HCT116 (cell line): ENCODE results near the gene SPHKAP. TPM values are rescaled to one million over a fixed set of nuclear protein-coding genes. Genes with fewer than 3 reads are reported as not detected.

Experiments used
- ATAC-seq: fragments of 200-7000 bp; cut with Tn5 transposase; 2 replicates; pipeline ENCODE4 v1.9.1; 2020; ENCODE audit warnings: mild to moderate bottlenecking, moderate library complexity
- BruUV-seq: library from RNA; stranded (reverse); fragments of 400-500 nt; replicated peaks from 2 replicates; lab custom pipeline; 2021; lab: Mats Ljungman, UMichigan
- CTCF ChIA-PET: fragments of 300-600 bp; sonication (Branson Sonifier 250); formaldehyde crosslinking; loops from one replicate; lab custom pipeline; 2021; ENCODE audit warnings: antibody characterized with exemption; lab: Charles Lee
- POLR2A ChIA-PET: fragments of 300-600, 350-600 bp; sonication (Branson Sonifier 250); formaldehyde crosslinking; loops from one replicate; lab custom pipeline; 2021; ENCODE audit warnings: antibody characterized with exemption; lab: Charles Lee
- RAD21 ChIA-PET, 2 experiments: fragments of 300-600 bp; sonication (Branson Sonifier 250); formaldehyde crosslinking; loops; one replicate each; lab custom pipeline; 2023; ENCODE audit warnings: low total read pairs in 2 of 2; ENCODE audit not compliant: uncharacterized antibody in 2 of 2, unreplicated experiment in 2 of 2, low non-redundant PET in 1 of 2; lab: Charles Lee
- DNase-seq: peaks from one replicate; pipeline ENCODE4 v3.0.0-alpha.2; 2010; ENCODE audit warnings: low read depth, low spot score
- H2AFZ ChIP-seq: fragments of 200-600 bp; shearing (Covaris generic), sonication (generic); 2 replicates; pipeline ENCODE4 v1.6.1; 2017; ENCODE audit warnings: low read depth, mixed run types, mixed read lengths, antibody characterized with exemption, low read length; ENCODE audit not compliant: poor library complexity, severe bottlenecking
- H3K27ac ChIP-seq: 2 replicates; pipeline ENCODE4 v1.5.1; 2012; ENCODE audit warnings: low read depth, low read length
- H3K27me3 ChIP-seq: fragments of 200-600 bp; sonication (generic); 2 replicates; pipeline ENCODE4 v1.6.1; 2016; ENCODE audit warnings: mixed run types, low read length, mixed read lengths; ENCODE audit not compliant: insufficient read depth
- H3K36me3 ChIP-seq, 2 experiments: fragments of 200-500 bp in 1 of 2; fragments of 200-600 bp in 1 of 2; sonication (Bioruptor generic) in 1 of 2; sonication (generic) in 1 of 2; 2 replicates each; pipeline versions ENCODE4 v1.5.1 to v1.6.1; 2014 to 2016; ENCODE audit warnings: low read length in 2 of 2, inconsistent platforms in 1 of 2, mixed read lengths in 1 of 2, mixed run types in 1 of 2; ENCODE audit not compliant: insufficient read depth in 2 of 2, control insufficient read depth in 1 of 2
- H3K4me1 ChIP-seq, 2 experiments: fragments of 200-600 bp in 1 of 2; sonication (generic) in 1 of 2; 2 replicates each; pipeline versions ENCODE4 v1.5.1 to v1.6.1; 2012 to 2017; ENCODE audit warnings: low read length in 2 of 2, inconsistent platforms in 1 of 2, mild to moderate bottlenecking in 1 of 2, mixed read lengths in 1 of 2, mixed run types in 1 of 2, moderate library complexity in 1 of 2; ENCODE audit not compliant: insufficient read depth in 2 of 2, control insufficient read depth in 1 of 2
- H3K4me2 ChIP-seq: fragments of 200-600 bp; sonication (generic); 2 replicates; pipeline ENCODE4 v1.6.1; 2017; ENCODE audit warnings: mixed run types, low read length, mixed read lengths
- H3K4me3 ChIP-seq, 2 experiments: fragments of 200-600 bp in 1 of 2; sonication (generic) in 1 of 2; replicated peaks in 1 of 2; 2 replicates each; pipeline ENCODE4 v1.5.1; 2011 to 2016; ENCODE audit warnings: low read length in 2 of 2, control low read depth in 1 of 2, low read depth in 1 of 2, mild to moderate bottlenecking in 1 of 2, mixed read lengths in 1 of 2, mixed run types in 1 of 2
- H3K79me2 ChIP-seq: fragments of 200-600 bp; sonication (generic); 2 replicates; pipeline ENCODE4 v1.6.1; 2017; ENCODE audit warnings: mild to moderate bottlenecking, mixed run types, low read length, moderate library complexity, mixed read lengths; ENCODE audit not compliant: insufficient read depth
- H3K9ac ChIP-seq: fragments of 200-600 bp; sonication (generic); 2 replicates; pipeline ENCODE4 v1.6.1; 2016; ENCODE audit warnings: low read length, mixed read lengths
- H3K9me2 ChIP-seq: fragments of 200-600 bp; sonication (generic), shearing (Covaris generic); 2 replicates; pipeline ENCODE4 v1.6.1; 2017; ENCODE audit warnings: mixed run types, mild to moderate bottlenecking, moderate library complexity; ENCODE audit not compliant: insufficient read depth
- H3K9me3 ChIP-seq, 2 experiments: fragments of 200-500 bp in 1 of 2; fragments of 200-600 bp in 1 of 2; sonication (Bioruptor generic) in 1 of 2; sonication (generic) in 1 of 2; 2 replicates each; pipeline ENCODE4 v1.6.1; 2014 to 2017; ENCODE audit warnings: low read length in 2 of 2, mixed read lengths in 2 of 2, inconsistent platforms in 1 of 2, low read depth in 1 of 2, mild to moderate bottlenecking in 1 of 2, mixed run types in 1 of 2, moderate library complexity in 1 of 2; ENCODE audit not compliant: control insufficient read depth in 1 of 2, insufficient read depth in 1 of 2
- H4K20me1 ChIP-seq: fragments of 200-600 bp; sonication (generic), shearing (Covaris generic); 2 replicates; pipeline ENCODE4 v1.6.1; 2017; ENCODE audit warnings: mixed run types, mild to moderate bottlenecking, moderate library complexity; ENCODE audit not compliant: insufficient read depth
- CBX3 ChIP-seq: IDR thresholded peaks from 2 replicates; pipeline ENCODE4 v1.6.1; 2012; ENCODE audit warnings: low read depth
- CEBPB ChIP-seq: IDR thresholded peaks from 2 replicates; pipeline ENCODE4 v1.6.1; 2012; ENCODE audit warnings: low read depth
- EGR1 ChIP-seq: IDR thresholded peaks from 2 replicates; pipeline ENCODE4 v1.6.1; 2012; ENCODE audit warnings: low read depth
- EZH2 ChIP-seq: fragments of 200-600 bp; sonication (generic); IDR thresholded peaks from 2 replicates; pipeline ENCODE4 v1.6.1; 2017; ENCODE audit warnings: antibody characterized with exemption, mixed run types
- EZH2phosphoT487 ChIP-seq: fragments of 200-600 bp; IDR thresholded peaks from 2 replicates; pipeline ENCODE4 v1.6.1; 2018; ENCODE audit warnings: antibody characterized with exemption, borderline replicate concordance
- FOSL1 ChIP-seq: IDR thresholded peaks from 2 replicates; pipeline ENCODE4 v1.6.1; 2012; ENCODE audit warnings: low read depth
- JUND ChIP-seq: IDR thresholded peaks from 2 replicates; pipeline ENCODE4 v1.6.1; 2012
- POLR2A ChIP-seq: IDR thresholded peaks from 2 replicates; pipeline ENCODE4 v1.7.0; 2011; ENCODE audit warnings: borderline replicate concordance; ENCODE audit not compliant: insufficient read depth, insufficient read length; ENCODE audit errors: extremely low read depth
- POLR2AphosphoS5 ChIP-seq: IDR thresholded peaks from 2 replicates; pipeline ENCODE4 v1.6.1; 2011; ENCODE audit warnings: mild to moderate bottlenecking, low read depth, low read length, moderate library complexity
- RAD21 ChIP-seq: IDR thresholded peaks from 2 replicates; pipeline ENCODE4 v1.6.1; 2012; ENCODE audit warnings: low read depth, mild to moderate bottlenecking
- SIN3A ChIP-seq: IDR thresholded peaks from 2 replicates; pipeline ENCODE4 v1.6.1; 2012; ENCODE audit warnings: low read depth
- SP1 ChIP-seq: IDR thresholded peaks from 2 replicates; pipeline ENCODE4 v1.6.1; 2012; ENCODE audit warnings: low read depth
- TCF7L2 ChIP-seq: IDR thresholded peaks from 2 replicates; pipeline ENCODE4 v1.7.0; 2011; ENCODE audit warnings: borderline replicate concordance, inconsistent platforms; ENCODE audit not compliant: insufficient read depth, insufficient read length; ENCODE audit errors: extremely low read depth
- ZFX ChIP-seq: fragments of 450-650 bp; IDR thresholded peaks from 2 replicates; pipeline ENCODE4 v1.6.1; 2017
- intact Hi-C: fragments of 100-400 bp; cut with micrococcal nuclease; formaldehyde crosslinking; loops from 2 replicates; pipeline ENCODE4 v1.10.0; 2022
- total RNA-seq: library from RNA; stranded (reverse); gene quantifications from one replicate; pipeline ENCODE4 v1.2.1, GENCODE V29; 2021; ENCODE audit not compliant: unreplicated experiment
- TF ChIP-seq, protein P1 (sequence below): IDR thresholded peaks from 2 replicates; pipeline ENCODE4 v1.6.1; 2012; ENCODE audit warnings: low read depth
- TF ChIP-seq, protein P2 (sequence below): IDR thresholded peaks from 2 replicates; pipeline ENCODE4 v1.6.1; 2012
- TF ChIP-seq, protein P3 (sequence below): IDR thresholded peaks from 2 replicates; pipeline ENCODE4 v1.6.1; 2012

SPHKAP gene
- total RNA-seq, 1 experiment from 2014 or later, result not detected

DNA sequence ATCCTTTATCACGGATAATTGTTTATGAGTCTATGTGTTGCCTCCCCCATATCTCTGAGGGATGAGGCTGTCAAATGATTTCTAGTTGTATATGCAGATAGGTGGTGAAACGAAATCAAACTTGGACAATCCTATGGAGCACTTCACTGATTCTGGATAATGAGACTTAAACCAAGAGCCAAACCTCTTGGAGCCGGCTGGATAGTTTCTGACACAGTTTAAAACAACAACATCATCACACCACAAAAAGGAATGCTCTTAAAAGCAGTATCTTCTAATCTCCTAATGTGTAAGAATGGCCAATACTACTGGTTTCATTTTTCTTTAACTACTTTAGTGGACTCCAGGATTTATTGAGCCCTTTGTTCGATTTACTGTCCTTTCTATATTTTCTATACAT lies 36.5 kb downstream of the SPHKAP start (continued):
- TF ChIP-seq, protein P1, sequence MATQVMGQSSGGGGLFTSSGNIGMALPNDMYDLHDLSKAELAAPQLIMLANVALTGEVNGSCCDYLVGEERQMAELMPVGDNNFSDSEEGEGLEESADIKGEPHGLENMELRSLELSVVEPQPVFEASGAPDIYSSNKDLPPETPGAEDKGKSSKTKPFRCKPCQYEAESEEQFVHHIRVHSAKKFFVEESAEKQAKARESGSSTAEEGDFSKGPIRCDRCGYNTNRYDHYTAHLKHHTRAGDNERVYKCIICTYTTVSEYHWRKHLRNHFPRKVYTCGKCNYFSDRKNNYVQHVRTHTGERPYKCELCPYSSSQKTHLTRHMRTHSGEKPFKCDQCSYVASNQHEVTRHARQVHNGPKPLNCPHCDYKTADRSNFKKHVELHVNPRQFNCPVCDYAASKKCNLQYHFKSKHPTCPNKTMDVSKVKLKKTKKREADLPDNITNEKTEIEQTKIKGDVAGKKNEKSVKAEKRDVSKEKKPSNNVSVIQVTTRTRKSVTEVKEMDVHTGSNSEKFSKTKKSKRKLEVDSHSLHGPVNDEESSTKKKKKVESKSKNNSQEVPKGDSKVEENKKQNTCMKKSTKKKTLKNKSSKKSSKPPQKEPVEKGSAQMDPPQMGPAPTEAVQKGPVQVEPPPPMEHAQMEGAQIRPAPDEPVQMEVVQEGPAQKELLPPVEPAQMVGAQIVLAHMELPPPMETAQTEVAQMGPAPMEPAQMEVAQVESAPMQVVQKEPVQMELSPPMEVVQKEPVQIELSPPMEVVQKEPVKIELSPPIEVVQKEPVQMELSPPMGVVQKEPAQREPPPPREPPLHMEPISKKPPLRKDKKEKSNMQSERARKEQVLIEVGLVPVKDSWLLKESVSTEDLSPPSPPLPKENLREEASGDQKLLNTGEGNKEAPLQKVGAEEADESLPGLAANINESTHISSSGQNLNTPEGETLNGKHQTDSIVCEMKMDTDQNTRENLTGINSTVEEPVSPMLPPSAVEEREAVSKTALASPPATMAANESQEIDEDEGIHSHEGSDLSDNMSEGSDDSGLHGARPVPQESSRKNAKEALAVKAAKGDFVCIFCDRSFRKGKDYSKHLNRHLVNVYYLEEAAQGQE, result no peak

DNA sequence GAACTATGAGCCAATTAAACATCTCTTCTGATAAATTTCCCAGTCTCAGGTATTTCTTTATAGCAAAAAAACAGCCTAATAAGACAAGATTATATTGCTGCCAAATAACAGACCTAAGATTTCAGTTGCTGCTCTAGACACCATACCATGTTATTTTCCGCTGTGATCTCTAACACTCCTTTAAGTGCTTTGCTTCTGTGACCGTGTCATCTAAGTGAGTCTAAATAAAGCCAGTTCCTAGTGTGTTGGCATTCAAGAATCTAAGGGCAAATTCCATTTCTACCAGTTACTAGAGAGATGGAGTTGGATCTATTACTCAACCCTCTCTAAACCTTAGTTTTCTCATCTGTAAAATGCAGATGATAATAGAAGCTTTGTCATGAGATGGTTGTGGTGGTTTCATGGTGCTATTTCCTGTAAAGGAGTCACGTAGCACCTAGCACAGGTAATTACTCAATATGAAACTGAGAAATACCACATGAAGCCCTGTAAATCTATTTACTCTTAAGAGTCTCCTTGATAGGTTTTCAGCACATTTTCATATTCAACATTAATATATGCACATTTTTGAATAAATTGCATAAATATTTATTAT lies 40.5 kb downstream of the SPHKAP start:
- no peak for TF ChIP-seq POLR2AphosphoS5
- TF ChIP-seq POLR2A, result no peak
- TF ChIP-seq EZH2phosphoT487, result no peak
- TF ChIP-seq SIN3A, result no peak
- TF ChIP-seq EGR1, result no peak
- no peak for TF ChIP-seq ZFX
- TF ChIP-seq, protein P2, sequence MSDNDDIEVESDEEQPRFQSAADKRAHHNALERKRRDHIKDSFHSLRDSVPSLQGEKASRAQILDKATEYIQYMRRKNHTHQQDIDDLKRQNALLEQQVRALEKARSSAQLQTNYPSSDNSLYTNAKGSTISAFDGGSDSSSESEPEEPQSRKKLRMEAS, result no peak
- no peak for TF ChIP-seq EZH2
- TF ChIP-seq FOSL1, result no peak
- no peak for TF ChIP-seq SP1
- no peak for TF ChIP-seq JUND
- TF ChIP-seq CBX3, result no peak
- no peak for TF ChIP-seq RAD21
- TF ChIP-seq, protein P3, sequence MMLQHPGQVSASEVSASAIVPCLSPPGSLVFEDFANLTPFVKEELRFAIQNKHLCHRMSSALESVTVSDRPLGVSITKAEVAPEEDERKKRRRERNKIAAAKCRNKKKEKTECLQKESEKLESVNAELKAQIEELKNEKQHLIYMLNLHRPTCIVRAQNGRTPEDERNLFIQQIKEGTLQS, result no peak
- TF ChIP-seq TCF7L2, result no peak
- TF ChIP-seq CEBPB, result no peak
- no peaks in the 10 kb centered on the region for H3K4me1 ChIP-seq
- H4K20me1 ChIP-seq, result no peaks in the 10 kb centered on the region
- no peak overlapping the region for H3K27ac ChIP-seq
- H3K36me3 ChIP-seq, result no peaks in the 10 kb centered on the region
- DNase-seq (no peak), ATAC-seq (no peak)
- H3K27me3 ChIP-seq, result no peaks in the 10 kb centered on the region
- no peak overlapping the region for H3K4me2 ChIP-seq
- ChIA-PET POLR2A (interaction anchor here (1.0 kb wide), 1 partner anchor 11 kb away, joined by 3 read pairs; no protein-coding TSS in a partner anchor), RAD21 (no interaction called here), CTCF (no interaction called here)
- H3K9ac ChIP-seq, result no peak overlapping the region
- no peak overlapping the region for H2AFZ ChIP-seq
- H3K9me2 ChIP-seq, result no peaks in the 10 kb centered on the region
- H3K79me2 ChIP-seq, result no peaks in the 10 kb centered on the region
- intact Hi-C loops, result no loop called here
- no peak overlapping the region for H3K4me3 ChIP-seq
- no TSS peak for BruUV-seq
- no peaks in the 10 kb centered on the region for H3K9me3 ChIP-seq
